ENCODE measurements around the gene R3HCC1L.
A peak's percentile ranks its signal among the peaks of the same experiment; 100 is the strongest.
"Not testable (repeated sequence)": the region's sequence is repeated elsewhere in the genome, so short reads cannot be mapped to it uniquely, and the experiment has no call there.

R3HCC1L gene

DNA sequence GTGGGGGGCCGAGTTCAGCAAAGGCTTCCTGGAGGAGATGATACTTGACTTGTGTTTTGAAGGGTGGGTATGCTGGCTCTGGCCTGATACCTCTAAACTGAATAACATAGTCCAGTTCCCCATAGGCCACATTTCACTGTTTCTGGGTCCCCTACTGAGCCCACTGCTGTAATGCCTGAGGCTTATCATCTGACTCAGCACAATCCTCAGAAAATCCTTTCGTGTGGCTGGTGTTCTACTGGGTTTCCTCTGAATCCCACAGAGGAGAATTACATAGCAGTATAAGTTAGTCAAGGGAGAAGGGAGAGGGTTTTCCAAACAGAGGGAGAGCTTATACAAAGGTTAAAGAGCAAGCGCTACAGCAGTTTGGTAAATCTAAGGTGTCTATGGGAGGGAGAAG is 2.8 kb upstream of the R3HCC1L start:
- DNase-seq (ENCODE audit: low read depth in 3 of 3) = no peak

DNA sequence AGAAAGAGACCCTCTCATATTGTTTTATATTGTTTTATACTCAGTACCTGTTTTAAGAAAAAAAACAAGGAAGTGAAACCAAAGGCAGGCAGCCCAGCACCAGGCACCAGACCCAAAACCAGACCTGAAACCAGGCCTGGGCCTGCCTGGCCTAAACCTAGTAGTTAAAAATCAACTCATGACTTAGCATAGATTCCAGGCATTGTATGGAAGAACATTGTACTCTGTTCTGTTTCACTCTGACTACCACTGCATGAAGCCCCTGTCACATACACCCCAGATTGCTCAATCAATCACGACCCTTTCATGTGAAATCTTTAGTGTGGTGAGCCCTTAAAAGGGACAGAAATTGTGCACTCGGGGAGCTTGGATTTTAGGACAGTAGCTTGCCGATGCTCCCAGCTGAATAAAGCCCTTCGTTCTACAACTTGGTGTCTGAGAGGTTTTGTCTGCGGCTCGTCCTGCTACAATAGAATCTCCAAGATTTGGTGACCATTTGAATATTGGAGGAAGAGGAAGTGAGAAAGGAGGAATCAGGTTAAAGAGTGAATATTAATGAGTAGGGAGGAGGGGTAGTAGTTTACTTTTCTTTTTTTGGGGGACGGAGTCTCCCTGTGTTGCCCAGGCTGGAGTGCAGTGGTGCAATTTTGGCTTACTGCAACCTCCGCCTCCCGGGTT is 1.2 kb upstream of the R3HCC1L start:
- not testable (repeated sequence) for DNase-seq (ENCODE audit: low read depth in 3 of 3)

DNA sequence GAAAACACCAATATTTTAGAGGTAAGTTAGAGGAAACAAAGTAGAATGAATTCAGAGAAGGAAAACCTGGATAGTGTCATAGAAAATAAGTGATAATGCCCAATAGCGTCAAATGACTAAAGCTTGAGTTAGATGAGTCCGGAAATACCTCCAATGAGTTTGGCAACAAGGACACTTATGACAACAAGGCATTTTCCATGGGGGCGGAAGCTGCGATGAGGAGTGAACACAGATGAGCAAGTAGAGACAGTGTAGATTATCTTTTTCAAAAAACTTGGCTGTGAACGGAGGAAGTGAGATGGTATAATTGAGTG is 383 bp upstream of the R3HCC1L start:
- DNase-seq (ENCODE audit: low read depth in 3 of 3) = no peak

DNA sequence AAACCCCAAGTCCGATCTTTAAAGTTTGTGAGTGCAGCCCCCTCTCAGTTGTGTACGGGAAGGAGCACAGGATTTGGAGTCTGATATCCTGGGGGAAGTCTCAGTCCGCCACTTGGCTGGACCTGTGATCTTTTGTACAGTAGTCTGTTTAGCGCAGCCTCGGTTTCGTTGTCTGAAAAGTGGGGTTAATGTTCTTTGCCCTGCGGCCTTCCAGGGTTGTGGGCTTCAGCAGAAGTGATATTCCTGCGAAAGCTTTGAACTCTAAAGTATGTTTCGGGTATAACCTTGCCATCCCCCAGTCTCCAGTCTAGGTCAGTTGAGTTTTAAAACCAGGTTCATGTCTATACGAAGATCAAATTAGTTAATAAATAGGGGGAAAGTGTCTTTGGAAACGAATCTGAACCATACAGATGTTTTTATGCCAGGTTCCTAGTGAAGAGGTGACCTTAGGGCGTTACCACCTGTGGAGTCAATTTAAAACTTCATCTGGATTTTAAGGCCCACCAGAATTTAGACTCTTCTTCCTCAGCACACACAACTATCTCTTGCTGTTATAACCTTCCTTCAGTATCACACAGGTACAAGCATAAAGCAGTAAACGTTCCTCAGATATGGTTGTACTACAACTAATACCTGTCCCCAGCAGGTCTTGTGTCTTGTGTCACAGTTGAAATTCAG is 904 bp downstream of the R3HCC1L start:
- DNase-seq (ENCODE audit: low read depth in 3 of 3) = peak in 1 of 3 experiments; percentile 2

DNA sequence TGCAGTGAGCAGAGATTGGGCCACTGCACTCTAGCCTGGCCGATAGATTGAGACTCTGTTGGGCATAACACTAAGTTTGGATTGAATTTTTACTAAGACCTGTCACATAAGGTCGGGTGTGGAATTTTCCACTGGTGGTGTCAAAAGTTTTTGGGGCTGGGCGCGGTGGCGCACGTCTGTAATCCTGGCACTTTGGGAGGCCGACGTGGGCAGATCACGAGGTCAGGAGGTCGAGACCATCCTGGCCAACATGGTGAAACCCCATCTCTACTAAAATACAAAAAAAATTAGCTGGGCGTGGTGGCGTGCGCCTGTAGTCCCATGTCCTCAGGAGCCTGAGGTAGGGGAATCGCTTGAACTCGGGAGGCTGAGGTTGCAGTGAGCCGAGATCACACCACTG is 2.3 kb downstream of the R3HCC1L start:
- not testable (repeated sequence) for DNase-seq (ENCODE audit: low read depth in 3 of 3)

DNA sequence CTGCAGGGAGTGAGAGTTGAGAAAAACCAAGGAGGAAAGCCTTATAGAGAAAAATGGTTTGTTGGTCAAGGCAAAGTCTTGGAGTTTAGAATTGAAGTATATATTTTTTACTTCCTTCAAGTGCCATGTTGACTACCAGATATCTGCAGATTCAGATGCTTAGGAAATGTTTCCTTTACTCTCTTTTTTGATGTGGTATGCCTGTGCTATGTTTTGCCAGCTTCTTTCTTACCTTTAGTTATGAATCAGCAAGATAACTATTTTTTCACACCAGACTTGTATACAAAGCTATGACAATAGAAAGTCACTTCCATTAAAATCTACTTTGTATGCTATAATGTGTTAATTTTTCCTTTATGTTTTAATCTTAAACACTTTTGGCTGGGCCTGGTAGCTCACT is 3.6 kb downstream of the R3HCC1L start:
- no peak for DNase-seq (ENCODE audit: low read depth in 3 of 3)

DNA sequence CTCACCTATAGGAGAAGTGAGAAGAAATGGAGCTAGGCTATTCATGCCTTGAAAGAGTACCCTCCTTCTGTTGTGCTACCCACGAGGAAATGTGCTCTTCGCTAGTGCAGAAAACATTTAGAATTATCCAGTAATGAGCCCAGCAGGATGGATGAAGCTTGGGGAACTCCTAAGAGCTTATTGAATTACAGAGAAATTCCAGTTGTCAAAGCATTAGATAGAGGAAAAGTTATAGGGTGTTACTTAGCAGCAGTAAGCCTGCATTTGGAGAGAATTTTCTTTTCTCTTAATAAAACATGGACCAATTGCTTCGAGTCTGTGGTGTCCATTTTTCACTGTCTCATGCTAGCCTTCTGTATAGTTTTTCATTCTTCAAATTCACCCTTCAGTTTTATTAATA is 5.0 kb downstream of the R3HCC1L start:
- no peak for DNase-seq (ENCODE audit: low read depth in 3 of 3)

DNA sequence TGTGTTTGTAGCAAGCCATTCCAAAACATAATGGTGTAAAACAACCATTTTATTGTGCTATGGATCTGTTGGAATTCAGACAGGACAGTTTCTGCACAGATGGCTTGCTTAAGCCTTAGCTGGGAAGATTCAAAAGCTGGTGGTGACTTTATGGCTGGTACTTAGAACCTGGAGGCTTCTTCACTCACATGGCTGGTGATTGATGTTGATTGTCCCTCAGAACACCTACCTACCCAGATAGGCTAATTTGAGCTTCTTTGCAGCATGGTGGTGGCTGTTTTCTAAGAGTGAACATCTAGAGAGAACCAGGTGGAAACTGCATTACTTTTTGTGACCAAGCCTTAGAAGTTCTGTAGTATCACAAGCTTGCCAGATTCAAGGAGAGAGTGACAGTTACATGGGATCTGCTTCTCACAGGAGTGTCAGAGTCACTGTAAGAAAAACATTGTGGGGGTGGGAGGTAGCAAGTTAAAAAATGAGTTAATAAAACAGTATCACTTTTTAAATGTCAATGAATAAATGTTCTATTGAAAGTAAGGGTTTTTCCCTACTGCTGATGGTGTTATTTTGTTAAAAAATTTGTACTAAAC is 7.1 kb downstream of the R3HCC1L start:
- no peak for DNase-seq (ENCODE audit: low read depth in 3 of 3)

DNA sequence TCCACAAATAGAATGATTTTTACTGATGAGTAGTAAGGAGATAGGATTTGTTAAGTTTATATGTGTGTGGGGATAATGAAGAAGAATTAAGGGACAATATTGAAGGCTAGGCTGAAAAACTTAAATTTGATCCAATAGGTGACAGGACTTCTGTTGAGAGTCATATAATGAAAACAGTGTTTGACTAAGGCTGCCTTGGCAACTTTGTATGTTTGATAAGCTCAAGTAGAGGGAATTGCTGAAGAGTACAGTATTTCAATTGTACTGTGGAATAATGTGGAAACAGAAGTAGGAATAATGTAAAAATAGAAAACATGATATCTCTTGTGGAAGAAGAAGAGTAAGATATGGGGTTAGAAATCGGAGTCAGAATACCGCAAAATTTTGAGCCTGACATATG is 10.5 kb downstream of the R3HCC1L start:
- DNase-seq (ENCODE audit: low read depth in 3 of 3) = no peak

DNA sequence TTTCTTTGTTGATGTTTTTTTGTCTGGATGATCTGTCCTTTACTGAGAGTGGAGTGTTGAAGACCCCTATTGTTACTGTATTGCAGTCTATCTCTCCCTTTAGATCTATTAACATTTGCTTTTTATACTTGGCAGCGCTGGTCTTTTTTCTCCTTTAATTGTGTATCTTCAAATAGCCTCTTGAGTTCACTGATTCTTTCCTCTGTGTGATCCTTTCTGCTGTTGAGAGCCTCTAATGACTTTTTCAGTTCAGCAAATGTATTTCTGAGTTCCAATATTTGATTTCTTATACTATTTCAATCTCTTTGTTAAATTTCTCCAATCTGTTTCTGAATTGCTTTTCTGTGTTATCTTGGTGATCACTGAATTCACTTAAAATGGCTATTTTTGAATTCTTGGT is 15.4 kb downstream of the R3HCC1L start:
- DNase-seq (ENCODE audit: low read depth in 3 of 3) = no peak

DNA sequence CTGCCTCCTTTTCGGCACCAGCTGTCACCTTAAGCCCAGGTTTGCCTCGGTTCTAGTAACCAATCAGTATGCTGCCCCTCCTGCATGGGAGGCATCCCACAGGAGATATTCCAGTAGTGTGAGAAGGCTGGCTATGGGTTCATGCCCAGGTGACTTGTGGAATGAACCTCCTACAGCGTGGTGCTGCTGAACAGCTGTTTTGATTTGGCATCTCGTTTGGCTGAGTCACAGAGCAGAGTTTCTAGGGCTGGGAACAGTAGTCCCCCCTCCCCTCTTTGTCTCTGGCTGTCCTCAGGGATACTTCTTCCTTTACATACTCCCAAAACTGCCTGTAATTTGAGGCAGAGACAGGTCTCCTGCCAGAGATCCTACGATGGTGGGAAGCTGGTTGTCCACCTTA is 16.1 kb downstream of the R3HCC1L start:
- DNase-seq (ENCODE audit: low read depth in 3 of 3) = no peak

DNA sequence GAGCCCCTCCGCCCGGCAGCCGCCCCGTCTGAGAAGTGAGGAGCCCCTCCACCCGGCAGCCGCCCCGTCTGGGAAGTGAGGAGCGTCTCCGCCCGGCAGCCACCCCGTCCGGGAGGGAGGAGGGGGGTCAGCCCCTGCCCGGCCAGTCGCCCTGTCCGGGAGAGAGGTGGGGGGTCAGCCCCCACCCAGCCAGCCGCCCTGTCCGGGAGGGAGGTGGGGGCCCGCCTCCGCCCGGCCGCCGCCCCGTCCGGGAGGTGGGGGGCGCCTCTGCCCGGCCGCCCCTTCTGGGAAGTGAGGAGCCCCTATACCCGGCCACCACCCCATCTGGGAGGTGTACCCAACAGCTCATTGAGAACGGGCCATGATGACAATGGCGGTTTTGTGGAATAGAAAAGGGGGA is 18.3 kb downstream of the R3HCC1L start:
- not testable (repeated sequence) for DNase-seq (ENCODE audit: low read depth in 3 of 3)

DNA sequence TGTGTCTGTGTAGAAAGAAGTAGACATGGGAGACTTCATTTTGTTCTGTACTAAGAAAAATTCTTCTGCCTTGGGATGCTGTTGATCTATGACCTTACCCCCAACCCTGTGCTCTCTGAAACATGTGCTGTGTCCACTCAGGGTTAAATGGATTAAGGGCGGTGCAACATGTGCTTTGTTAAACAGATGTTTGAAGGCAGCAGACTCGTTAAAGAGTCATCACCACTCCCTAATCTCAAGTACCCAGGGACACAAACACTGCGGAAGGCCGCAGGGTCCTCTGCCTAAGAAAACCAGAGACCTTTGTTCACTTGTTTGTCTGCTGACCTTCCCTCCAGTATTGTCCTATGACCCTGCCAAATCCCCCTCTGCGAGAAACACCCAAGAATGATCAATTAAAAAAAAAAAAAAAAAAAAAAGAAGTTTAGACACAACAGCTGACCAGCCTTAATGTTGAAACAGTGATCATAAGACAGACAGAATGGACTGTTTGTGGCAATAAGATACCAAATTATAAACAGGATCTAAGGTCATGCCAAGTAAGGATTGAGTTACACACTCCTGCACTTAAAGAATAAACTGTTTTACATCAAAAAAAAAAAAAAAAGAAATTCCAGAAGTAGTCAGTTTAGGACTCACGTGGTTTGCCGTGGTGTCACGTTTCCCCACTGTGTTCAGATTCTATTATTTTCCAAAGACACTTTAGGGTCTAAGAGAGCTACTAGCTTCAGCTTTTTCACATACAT is 18.9 kb downstream of the R3HCC1L start:
- DNase-seq (ENCODE audit: low read depth in 3 of 3) = not testable (repeated sequence)

DNA sequence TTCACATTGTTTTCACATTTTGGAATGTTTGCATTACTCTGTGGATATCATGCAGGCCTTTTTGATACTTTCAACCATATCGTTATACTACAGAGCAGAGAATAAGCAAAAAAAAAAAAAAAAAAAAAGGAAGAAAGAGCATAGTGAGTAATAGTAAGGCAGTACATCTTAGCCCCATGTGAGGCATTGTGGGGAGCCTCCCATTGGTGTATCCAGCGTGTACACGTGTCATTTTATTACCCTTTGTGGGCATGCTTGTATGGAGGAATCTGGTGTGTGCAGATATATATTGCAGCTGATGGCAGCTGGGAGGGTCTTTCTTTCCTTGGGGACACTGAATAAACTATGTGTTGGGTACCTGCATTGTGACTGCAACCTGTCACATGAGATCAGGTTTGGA is 19.6 kb downstream of the R3HCC1L start:
- DNase-seq (ENCODE audit: low read depth in 3 of 3) = no peak

DNA sequence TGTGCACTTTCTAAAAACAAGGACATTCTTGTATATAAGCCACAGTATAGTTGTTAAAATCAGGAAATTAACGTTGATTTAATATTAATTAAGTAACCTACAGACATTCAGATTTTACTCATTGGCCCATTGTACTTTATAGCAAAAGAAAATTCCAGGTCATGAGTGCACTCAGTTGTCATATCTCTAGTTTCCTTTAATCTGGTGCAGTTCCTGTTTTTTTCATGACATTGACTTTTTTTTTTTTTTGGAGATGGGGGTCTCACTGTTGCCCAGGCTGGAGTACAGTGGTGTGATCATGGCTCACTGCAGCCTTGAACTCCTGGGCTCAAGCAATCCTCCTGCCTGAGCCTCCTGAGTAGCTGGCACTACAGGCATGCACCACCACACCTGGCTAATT is 24.1 kb downstream of the R3HCC1L start:
- no peak for DNase-seq (ENCODE audit: low read depth in 3 of 3)

DNA sequence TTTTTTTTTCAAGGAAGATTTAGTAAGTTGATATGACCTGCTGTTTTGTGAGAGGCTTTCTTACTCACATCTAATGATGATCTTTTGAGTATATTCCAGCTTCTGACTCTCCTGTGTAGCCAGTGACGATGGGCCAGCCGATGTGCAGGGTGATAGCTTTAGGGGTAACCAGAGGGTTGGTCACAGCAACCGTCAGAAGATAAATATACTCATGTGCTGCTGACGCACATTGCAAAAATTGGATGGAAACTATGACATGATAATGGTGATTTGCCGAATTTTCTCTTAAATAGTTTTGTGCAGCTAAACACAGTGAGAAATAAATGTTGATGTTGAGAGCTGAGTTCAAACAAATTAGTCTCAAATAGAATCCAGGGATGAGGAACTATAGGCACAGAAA is 29.5 kb downstream of the R3HCC1L start:
- no peak for DNase-seq (ENCODE audit: low read depth in 3 of 3)

DNA sequence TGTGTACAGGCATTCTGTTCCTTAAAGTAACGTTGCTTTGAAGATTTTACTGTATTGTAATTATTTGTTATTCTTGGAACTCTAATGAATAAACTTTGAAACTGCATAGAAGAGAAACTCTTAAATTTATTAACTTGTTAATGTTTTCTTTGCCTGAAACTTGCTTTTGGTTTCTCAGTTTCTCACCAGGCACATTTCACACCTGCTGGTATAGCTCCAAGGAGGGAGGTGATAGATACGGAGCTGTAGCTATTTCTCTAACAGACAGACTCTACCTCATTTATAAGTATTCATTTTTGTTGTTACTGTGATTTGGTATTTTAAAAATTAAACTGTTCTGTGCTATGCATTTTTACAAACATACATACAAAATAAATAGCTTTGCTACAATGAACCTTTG is 32.7 kb downstream of the R3HCC1L start:
- DNase-seq (ENCODE audit: low read depth in 3 of 3) = no peak

DNA sequence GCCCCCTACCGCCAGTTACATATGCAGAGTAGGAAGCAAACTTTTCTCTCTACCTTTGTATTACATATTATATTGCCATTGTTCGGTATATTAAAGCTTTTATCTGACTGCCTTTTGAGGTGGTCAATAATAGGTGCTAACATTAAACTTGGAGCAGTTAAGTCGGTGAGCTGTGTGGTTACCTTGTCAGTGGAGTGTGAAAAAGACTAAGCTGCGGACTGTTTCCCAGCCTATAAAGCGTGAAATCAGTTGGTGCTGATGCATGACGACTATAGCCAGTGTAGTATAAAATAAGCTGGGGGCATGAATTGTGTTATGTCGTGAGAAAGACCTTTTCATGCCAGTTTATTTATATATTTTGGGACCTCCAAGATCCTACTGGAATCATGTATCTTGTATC is 33.7 kb downstream of the R3HCC1L start:
- DNase-seq (ENCODE audit: low read depth in 3 of 3) = no peak

DNA sequence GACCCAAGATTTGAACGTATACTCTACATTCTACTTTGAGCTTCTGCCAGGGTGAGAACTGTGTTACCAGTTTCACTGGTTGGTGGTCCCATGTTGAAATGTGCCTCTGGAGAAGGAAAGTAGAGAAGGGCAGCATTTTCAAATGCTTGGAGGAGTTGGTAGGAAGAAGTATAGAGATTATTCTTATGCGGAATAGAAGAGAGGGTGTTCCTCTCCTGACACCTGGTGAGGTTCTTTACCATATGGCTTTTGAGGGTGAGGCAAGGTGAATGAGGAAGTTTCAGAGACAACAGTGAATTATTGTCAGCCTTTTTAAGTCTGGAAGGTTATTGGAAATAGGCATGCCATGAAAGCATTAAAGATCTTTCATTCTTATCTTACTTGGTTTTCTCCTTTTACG is 34.3 kb downstream of the R3HCC1L start:
- DNase-seq (ENCODE audit: low read depth in 3 of 3) = no peak

DNA sequence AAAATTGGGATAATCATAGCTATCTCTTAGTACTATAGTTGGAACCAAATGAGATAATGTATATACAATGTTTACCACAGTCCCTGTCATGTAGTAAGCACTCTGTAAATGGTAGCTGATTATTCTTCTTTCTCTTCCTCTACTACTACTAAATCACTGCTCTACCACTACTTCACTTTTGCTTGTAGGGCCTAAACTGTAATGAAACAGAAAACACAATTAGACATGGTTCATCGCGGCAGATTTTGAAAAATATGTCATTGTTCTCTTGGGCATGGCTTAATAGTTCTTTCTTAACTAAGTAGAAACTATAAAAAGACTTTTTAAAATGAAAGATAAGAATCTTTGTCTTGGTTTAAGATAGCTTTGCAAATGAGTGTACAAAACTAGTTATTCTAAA is 34.9 kb downstream of the R3HCC1L start:
- DNase-seq (ENCODE audit: low read depth in 3 of 3) = no peak

DNA sequence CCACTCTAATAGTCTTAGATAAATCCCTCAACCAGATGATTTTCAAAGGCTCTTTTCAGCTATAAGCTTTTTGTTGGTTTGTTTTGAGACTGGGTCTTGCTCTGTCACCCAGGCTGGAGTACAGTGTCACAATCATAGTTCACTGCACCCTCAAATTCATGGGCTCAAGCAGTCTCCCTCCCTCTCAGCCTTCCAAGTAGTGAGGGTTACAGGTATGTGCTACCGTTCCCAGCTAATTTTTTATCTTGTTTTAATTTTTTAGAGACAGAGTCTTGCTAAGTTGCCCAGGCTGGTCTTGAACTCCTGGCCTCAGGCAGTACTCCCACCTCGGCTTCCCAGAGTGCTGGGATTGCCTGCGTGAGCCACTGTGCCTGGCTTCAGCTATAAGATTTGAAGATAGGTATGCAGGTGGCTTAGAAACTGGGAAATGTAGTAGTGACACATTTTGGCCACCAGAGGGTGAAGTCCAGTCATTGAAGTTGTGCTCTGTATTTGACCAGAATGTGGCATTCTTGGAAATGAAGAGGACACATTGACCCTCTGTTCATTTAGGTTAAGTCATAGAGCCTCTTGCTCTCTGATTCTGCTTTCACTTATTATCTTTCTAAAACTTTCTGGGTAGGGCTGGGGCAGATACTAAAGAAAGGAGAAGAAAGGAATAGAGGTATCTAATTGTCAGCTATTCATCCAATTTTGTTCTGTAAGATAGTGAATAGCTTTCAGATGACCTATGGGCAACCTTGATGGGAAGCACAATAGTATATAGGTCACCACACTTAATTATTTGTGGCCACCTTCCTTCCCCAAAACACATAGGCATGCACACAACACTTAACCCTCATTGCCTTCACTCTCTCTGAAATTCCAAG is 36.0 kb downstream of the R3HCC1L start:
- DNase-seq (ENCODE audit: low read depth in 3 of 3) = peak in 1 of 3 experiments; percentile 3

DNA sequence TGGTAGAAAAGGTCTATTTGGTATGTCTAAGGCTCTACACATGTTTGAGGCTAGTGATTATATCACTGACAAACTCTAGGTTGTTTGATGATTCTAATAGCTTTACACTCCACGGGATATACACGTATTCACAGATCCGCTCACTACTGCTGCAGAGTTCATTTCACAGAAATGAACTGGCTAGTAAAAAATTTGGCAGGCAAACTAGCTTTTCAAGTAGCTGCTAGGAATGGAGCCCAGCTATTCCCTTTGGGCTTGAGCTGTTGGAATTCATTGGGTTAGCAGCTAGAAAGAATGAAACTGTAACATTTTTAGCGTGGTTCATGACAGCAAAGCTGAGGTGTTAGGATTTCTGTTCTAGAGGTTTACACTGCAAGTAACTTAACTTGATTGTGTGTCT is 37.6 kb downstream of the R3HCC1L start:
- DNase-seq (ENCODE audit: low read depth in 3 of 3) = no peak
